ENCODE measurements around the gene SHC3.

Gene SHC3

GRCh38 chr9:89029788-89030187 is 148.8 kb downstream of the SHC3 start:
- DNase-seq (ENCODE audit: low read depth in 2 of 3, low spot score in 1 of 3), result no peak

- no peak for DNase-seq (ENCODE audit: low read depth in 2 of 3, low spot score in 1 of 3)
Observed at GRCh38 chr9:89026876-89027275, 151.7 kb downstream of the SHC3 start.

GRCh38 chr9:89025553-89025952 is 153.1 kb downstream of the SHC3 start:
- no peak for DNase-seq (ENCODE audit: low read depth in 2 of 3, low spot score in 1 of 3)

- DNase-seq (ENCODE audit: low read depth in 2 of 3, low spot score in 1 of 3), result no peak
Observed at GRCh38 chr9:89024727-89025126, 153.9 kb downstream of the SHC3 start.

GRCh38 chr9:89023740-89024139 is 154.9 kb downstream of the SHC3 start:
- DNase-seq (ENCODE audit: low read depth in 2 of 3, low spot score in 1 of 3), result no peak

- no peak for DNase-seq (ENCODE audit: low read depth in 2 of 3, low spot score in 1 of 3)
Observed at GRCh38 chr9:89022902-89023301, 155.7 kb downstream of the SHC3 start.

- DNase-seq (ENCODE audit: low read depth in 2 of 3, low spot score in 1 of 3), result no peak
Observed at GRCh38 chr9:89022001-89022759, 156.4 kb downstream of the SHC3 start.

- DNase-seq (ENCODE audit: low read depth in 2 of 3, low spot score in 1 of 3), result no peak
Observed at GRCh38 chr9:89021154-89021803, 157.3 kb downstream of the SHC3 start.

- DNase-seq (ENCODE audit: low read depth in 2 of 3, low spot score in 1 of 3), result no peak
Observed at GRCh38 chr9:89020754-89021153, 157.9 kb downstream of the SHC3 start.

GRCh38 chr9:89015336-89015735 is 163.3 kb downstream of the SHC3 start:
- no peak for DNase-seq (ENCODE audit: low read depth in 2 of 3, low spot score in 1 of 3)

- no peak for DNase-seq (ENCODE audit: low read depth in 2 of 3, low spot score in 1 of 3)
Observed at GRCh38 chr9:89014153-89014552, 164.5 kb downstream of the SHC3 start.

- DNase-seq (ENCODE audit: low read depth in 2 of 3, low spot score in 1 of 3), result no peak
Observed at GRCh38 chr9:89013660-89014059, 165.0 kb downstream of the SHC3 start.

GRCh38 chr9:89012294-89013042 is 166.2 kb downstream of the SHC3 start:
- DNase-seq (ENCODE audit: low read depth in 2 of 3, low spot score in 1 of 3), result no peak

- no peak for DNase-seq (ENCODE audit: low read depth in 2 of 3, low spot score in 1 of 3)
Observed at GRCh38 chr9:89011683-89012082, 166.9 kb downstream of the SHC3 start.

- DNase-seq (ENCODE audit: low read depth in 2 of 3, low spot score in 1 of 3), result no peak
Observed at GRCh38 chr9:89010526-89011111, 168.0 kb downstream of the SHC3 start.

GRCh38 chr9:89010056-89010455 is 168.6 kb downstream of the SHC3 start:
- DNase-seq (ENCODE audit: low read depth in 2 of 3, low spot score in 1 of 3), result no peak

- no peak for DNase-seq (ENCODE audit: low read depth in 2 of 3, low spot score in 1 of 3)
Observed at GRCh38 chr9:89009546-89009840, 169.1 kb downstream of the SHC3 start.

GRCh38 chr9:89008744-89009545 is 169.7 kb downstream of the SHC3 start:
- no peak for DNase-seq (ENCODE audit: low read depth in 2 of 3, low spot score in 1 of 3)

GRCh38 chr9:89008055-89008743 is 170.4 kb downstream of the SHC3 start:
- no peak for DNase-seq (ENCODE audit: low read depth in 2 of 3, low spot score in 1 of 3)
